Progenitor cell of endocrine pancreas (in vitro differentiated cells): Measurements from ENCODE around the gene CNTNAP2. TPM values are rescaled to one million over a fixed set of nuclear protein-coding genes. Genes with fewer than 3 reads are reported as not detected.

ENCODE experiments used
- DNase-seq: peaks from one replicate; pipeline ENCODE4 v3.0.0; 2021; ENCODE audit warnings: low spot score; ENCODE audit not compliant: unreplicated experiment
- H3K27ac Mint-ChIP-seq: 2 replicates; pipeline ENCODE4 v1.8.0; 2021; ENCODE audit warnings: mild to moderate bottlenecking, moderate library complexity, mixed read lengths
- H3K27me3 Mint-ChIP-seq: 2 replicates; pipeline ENCODE4 v1.8.0; 2021; ENCODE audit warnings: mixed read lengths
- H3K36me3 Mint-ChIP-seq: 2 replicates; pipeline ENCODE4 v1.8.0; 2022; ENCODE audit warnings: mixed read lengths; ENCODE audit not compliant: insufficient read depth
- H3K4me1 Mint-ChIP-seq: 2 replicates; pipeline ENCODE4 v1.8.0; 2021; ENCODE audit warnings: low read depth, mixed read lengths
- H3K4me3 Mint-ChIP-seq: 2 replicates; pipeline ENCODE4 v1.8.0; 2021; ENCODE audit warnings: low read depth, mild to moderate bottlenecking, moderate library complexity, mixed read lengths
- H3K9me3 Mint-ChIP-seq: 2 replicates; pipeline ENCODE4 v1.8.0; 2021; ENCODE audit warnings: low read depth, mixed read lengths
- CTCF ChIP-seq: fragments of 200-600 bp; sonication (generic); IDR thresholded peaks from one replicate; pipeline ENCODE4 v1.5.0; 2021; ENCODE audit warnings: antibody characterized with exemption, mild to moderate bottlenecking; ENCODE audit not compliant: unreplicated experiment
- total RNA-seq: library from RNA; stranded (reverse); gene quantifications from 2 replicates; pipeline ENCODE4 v1.2.1, GENCODE V29; 2021

The CNTNAP2 gene
- total RNA-seq, 1 donor from 2014 or later, result 6.5 TPM

- no peak for DNase-seq
- H3K27me3 Mint-ChIP-seq, result no peaks in the 10 kb centered on the region
- no peak for TF ChIP-seq CTCF
- no peak overlapping the region for H3K27ac Mint-ChIP-seq
- H3K4me3 Mint-ChIP-seq, result no peak overlapping the region
- no peaks in the 10 kb centered on the region for H3K9me3 Mint-ChIP-seq
- H3K4me1 Mint-ChIP-seq, result no peaks in the 10 kb centered on the region
- H3K36me3 Mint-ChIP-seq, result no peaks in the 10 kb centered on the region
Measured at GRCh38 chr7:146591976-146592375, 475.4 kb downstream of the CNTNAP2 start.

DNA sequence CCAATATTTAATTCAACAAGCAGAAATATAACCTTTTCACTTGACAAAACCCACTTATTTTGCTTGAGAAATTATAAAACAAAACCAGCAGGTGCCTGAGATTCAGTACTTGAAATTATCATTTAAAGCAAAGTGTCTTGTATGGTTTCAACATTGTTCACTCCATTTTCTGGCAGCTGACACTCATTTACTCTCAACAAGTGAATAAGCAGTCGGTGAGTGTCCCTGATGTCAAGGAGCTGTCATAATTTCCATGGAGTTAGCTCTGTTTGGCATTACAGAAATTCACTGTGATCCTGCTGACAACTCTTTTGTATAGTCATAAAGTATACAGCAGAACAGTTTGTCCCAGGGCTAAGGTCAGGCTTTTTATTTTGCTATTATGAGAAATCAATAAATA lies 490.0 kb downstream of the CNTNAP2 start:
- no peaks in the 10 kb centered on the region for H3K27me3 Mint-ChIP-seq
- H3K4me3 Mint-ChIP-seq, result no peak overlapping the region
- TF ChIP-seq CTCF, result no peak
- H3K27ac Mint-ChIP-seq, result no peak overlapping the region
- DNase-seq, result no peak
- H3K36me3 Mint-ChIP-seq, result no peaks in the 10 kb centered on the region
- H3K4me1 Mint-ChIP-seq, result no peaks in the 10 kb centered on the region
- H3K9me3 Mint-ChIP-seq, result peaks cover 2% of the 10 kb centered on the region

DNA sequence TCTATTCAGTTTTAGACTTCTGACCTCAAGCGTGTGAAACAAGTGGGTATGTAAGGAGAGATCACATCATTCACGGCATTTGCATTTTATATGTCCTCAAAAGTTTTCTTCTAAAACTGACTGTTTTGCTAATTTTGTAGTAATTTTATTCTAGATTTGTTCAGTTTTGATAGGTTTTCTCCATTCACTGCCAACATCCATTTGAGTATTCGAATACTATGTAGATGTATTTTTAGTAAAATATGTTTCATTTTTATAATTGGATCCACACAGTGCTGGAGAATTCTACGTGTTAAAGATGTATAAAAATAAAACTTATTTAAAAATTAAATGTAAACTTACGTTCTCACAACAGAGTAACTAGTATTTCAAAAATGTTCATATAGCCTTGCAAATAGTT lies 503.0 kb downstream of the CNTNAP2 start:
- no peak for TF ChIP-seq CTCF

DNA sequence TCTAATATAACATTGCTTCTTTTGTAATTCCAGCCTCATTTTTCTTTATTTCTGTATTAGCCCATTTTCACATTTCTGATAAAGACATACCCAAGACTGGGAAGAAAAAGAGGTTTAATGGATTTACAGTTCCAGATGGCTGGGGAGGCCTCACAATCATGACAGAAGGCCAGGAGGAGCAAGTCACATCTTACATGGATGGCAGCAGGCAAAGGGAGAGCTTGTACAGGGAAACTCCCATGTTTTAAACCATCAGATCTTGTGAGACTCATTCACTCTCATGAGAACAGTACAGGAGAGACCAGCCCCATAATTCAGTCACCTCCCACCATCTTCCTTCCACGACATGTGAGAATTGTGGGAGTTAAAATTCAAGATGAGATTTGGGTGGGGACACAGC lies 510.3 kb downstream of the CNTNAP2 start:
- no peak overlapping the region for H3K27ac Mint-ChIP-seq

More for the DNA sequence above, 503.0 kb downstream of the CNTNAP2 start:
- DNase-seq, result no peak
- Mint-ChIP-seq H3K36me3 (no peaks in the 10 kb centered on the region), H3K27ac (no peak overlapping the region), H3K27me3 (no peaks in the 10 kb centered on the region), H3K9me3 (peaks cover 7% of the 10 kb centered on the region), H3K4me3 (no peak overlapping the region), H3K4me1 (peaks cover 5% of the 10 kb centered on the region)

GRCh38 chr7:146635205-146636032 lies 518.8 kb downstream of the CNTNAP2 start:
- TF ChIP-seq CTCF, result no peak
- Mint-ChIP-seq H3K4me3 (peak overlapping the region; percentile 22), H3K9me3 (no peaks in the 10 kb centered on the region), H3K36me3 (no peaks in the 10 kb centered on the region), H3K27me3 (no peaks in the 10 kb centered on the region), H3K4me1 (peaks cover 15% of the 10 kb centered on the region), H3K27ac (peak overlapping the region; percentile 77)
- DNase-seq, result no peak

More for the DNA sequence above, 510.3 kb downstream of the CNTNAP2 start:
- Mint-ChIP-seq H3K27me3 (no peaks in the 10 kb centered on the region), H3K4me1 (no peaks in the 10 kb centered on the region), H3K9me3 (peaks cover 3% of the 10 kb centered on the region), H3K36me3 (no peaks in the 10 kb centered on the region), H3K4me3 (no peak overlapping the region)
- DNase-seq, result no peak
- TF ChIP-seq CTCF, result no peak
